HG03108 (cell line): ENCODE measurements around the gene RSPH6A.

Experiments
- ATAC-seq: cut with Tn5 transposase; IDR thresholded peaks from one replicate; pipeline ENCODE4 v1.9.1; 2021; ENCODE audit warnings: moderate library complexity; ENCODE audit not compliant: unreplicated experiment

Gene RSPH6A

GRCh38 chr19:45781214-45782161 lies 33.6 kb downstream of the RSPH6A start:
- ATAC-seq: no peak

GRCh38 chr19:45780448-45781213 lies 34.5 kb downstream of the RSPH6A start:
- no peak for ATAC-seq

GRCh38 chr19:45780146-45780447 lies 35.0 kb downstream of the RSPH6A start:
- no peak for ATAC-seq

DNA sequence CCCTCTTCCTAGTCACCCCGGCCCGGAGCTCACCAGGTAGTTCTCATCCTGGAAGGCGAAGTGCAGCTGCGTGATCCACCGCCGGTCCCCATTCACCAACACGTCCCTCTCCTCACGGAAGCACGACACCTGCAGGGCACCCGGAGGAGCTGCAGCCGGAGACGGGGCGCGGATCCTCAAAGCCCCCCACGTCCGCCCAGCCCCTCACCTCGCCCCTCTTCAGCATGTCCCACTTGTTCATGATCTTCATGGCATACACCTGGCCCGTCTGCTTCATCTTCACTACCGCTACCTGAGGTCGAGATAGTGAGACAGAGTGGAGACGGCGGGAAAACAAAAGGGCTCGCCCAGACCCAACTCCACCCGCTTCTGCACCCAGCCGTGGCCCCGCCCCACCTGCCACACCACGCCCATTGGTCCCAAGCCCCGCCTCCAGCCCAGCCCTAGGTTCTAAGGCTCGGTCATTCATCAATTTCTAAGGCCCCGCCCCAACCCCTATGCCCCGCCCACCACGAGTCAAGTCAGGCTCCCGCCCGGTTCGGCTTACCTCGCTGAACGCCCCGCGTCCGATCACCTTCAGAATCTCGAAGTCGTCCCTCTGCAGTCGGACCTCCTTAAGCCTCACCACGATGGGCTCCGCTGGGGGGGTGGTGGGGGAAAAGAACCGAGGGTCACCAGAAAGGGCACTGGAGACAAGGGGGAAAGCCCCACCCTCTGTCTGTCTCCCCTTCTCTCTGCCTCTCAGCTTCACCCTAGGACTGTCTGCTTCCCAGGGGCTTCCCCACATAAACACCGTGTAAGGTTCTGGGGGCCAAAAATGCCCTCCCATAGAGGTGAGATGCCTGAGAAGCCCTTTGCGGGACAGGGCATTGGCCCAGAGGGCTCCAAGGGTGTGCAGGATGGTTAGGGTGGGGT lies 35.6 kb downstream of the RSPH6A start:
- ATAC-seq: peak; percentile 73

GRCh38 chr19:45778010-45778661 lies 37.0 kb downstream of the RSPH6A start:
- no peak for ATAC-seq

GRCh38 chr19:45777395-45777961 lies 37.6 kb downstream of the RSPH6A start:
- no peak for ATAC-seq

DNA sequence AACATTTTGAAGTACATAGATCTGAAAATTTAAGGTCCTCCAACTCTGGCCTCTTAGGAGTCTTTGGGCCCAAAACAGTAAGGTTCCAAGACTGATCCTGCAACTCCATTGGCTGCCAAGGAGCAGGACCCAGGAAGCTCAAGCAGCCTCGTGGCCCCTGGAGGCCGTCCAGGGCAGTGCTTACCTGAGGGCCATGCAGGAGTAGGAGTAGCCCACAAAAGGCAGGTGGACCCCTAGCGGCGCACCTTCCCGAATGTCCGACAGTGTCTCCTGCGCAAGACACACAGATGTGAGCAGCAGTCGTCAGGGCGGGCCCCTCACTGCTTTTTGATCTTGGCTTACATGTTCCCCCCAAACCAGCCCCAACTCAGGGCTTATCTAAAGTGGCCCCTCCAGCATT lies 40.3 kb downstream of the RSPH6A start:
- no peak for ATAC-seq

GRCh38 chr19:45773384-45773783 lies 41.7 kb downstream of the RSPH6A start:
- no peak for ATAC-seq

DNA sequence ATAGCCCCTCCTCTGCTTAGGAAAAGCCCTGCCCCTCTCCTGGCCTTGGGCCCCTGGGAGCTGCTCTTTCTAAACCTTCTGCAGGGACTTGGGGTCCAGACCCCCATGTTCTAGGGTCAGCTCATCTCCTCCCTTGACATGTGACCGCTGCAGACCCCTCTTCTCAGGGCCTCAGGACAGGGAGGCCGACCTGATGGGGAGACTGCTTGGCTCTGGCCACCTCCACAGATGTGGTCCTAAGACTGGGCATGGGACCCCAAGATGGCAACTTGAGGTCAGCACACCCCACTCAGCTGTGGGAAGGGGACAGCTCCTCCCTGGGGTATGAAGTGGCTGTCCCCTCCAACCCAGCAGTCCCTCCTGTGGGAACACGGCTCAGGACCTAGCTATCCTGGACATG lies 42.2 kb downstream of the RSPH6A start:
- ATAC-seq: no peak

GRCh38 chr19:45772130-45772840 lies 42.8 kb downstream of the RSPH6A start:
- ATAC-seq: no peak

DNA sequence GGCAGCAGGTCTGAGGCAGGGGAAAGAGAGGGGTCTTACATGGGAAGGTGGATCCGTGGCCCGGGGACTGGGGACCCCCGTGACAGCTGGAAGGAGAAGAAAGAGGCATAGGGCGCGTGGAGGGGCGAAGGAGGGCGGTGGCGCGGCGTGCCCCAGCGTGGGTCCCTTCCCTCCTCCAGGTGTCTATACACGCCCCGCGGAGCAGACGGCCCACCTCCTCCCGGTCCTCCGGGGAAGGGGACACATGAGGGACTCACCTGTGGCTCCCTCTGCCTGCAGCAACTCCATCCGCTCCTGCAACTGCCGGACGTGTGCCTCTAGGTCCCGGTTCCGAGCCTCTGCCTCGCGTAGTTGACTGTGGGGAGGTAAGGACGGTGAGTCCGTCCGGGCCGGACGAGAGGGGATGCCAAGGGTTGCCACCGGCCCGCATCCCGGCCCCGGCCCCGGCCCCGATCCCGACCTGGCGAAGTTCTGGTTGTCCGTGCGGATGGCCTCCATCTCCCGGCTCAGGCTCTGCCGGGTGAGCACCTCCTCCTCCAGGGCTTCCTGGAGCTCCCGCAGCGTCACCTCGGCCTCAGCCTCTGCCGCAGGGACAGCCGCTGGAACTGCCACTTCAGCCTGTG lies 43.7 kb downstream of the RSPH6A start:
- no peak for ATAC-seq

GRCh38 chr19:45770192-45771101 lies 44.7 kb downstream of the RSPH6A start:
- peak; percentile 45 for ATAC-seq

DNA sequence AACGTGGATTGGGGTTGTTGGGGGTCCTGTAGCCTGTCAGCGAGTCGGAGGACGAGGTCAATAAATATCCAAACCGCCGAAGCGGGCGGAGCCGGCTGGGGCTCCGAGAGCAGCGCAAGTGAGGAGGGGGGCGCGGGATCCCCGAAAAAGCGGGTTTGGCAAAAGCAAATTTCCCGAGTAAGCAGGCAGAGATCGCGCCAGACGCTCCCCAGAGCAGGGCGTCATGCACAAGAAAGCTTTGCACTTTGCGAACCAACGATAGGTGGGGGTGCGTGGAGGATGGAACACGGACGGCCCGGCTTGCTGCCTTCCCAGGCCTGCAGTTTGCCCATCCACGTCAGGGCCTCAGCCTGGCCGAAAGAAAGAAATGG lies 45.3 kb downstream of the RSPH6A start:
- ATAC-seq: no peak

DNA sequence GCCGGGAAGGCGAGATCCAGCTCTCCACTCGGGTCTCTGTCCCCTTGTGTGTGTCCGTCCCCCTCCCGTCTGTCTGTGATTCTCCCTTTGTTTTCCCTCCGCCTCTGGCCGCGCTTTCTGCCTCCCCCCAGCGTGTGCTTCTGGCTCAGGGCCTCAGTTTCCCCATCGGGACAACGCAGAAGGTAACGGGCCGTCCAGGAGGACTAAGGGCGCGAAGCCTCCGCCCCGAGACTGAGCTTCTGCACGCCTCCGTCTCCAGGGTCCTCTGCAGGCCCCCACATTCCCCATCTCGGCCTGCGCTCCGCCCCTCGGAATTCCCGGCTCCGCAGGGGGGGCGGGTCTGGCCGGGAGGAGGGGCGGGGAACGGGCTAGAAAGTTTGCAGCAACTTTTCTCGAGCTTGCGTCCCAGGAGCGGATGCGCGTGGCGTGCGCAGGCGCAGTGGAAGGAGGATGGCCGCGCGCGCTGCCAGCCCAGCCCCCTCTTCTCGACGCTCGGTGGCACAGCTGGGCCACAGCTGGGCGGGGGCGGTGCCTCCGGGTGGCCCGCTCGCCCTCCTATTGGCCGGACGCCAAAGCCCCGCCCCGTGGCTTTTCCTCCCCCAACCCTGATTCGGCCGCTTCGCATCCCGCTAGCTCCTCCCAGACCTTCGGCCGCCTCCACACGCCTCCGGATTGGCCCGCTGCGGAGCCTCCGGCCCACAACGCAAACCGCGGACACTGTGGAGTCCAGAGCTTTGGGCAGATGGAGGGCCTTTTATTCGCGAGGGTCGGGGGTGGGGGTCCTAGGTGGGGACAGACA lies 45.9 kb downstream of the RSPH6A start, which contains the start of gene SIX5:
TSS of gene SIX5 (minus strand) at position 269 of the 799 bp plus-strand sequence. CDS start 408 bp downstream, outside the sequence.
- ATAC-seq: peak; percentile 42

GRCh38 chr19:45768655-45768983 lies 46.5 kb downstream of the RSPH6A start:
- ATAC-seq: no peak

DNA sequence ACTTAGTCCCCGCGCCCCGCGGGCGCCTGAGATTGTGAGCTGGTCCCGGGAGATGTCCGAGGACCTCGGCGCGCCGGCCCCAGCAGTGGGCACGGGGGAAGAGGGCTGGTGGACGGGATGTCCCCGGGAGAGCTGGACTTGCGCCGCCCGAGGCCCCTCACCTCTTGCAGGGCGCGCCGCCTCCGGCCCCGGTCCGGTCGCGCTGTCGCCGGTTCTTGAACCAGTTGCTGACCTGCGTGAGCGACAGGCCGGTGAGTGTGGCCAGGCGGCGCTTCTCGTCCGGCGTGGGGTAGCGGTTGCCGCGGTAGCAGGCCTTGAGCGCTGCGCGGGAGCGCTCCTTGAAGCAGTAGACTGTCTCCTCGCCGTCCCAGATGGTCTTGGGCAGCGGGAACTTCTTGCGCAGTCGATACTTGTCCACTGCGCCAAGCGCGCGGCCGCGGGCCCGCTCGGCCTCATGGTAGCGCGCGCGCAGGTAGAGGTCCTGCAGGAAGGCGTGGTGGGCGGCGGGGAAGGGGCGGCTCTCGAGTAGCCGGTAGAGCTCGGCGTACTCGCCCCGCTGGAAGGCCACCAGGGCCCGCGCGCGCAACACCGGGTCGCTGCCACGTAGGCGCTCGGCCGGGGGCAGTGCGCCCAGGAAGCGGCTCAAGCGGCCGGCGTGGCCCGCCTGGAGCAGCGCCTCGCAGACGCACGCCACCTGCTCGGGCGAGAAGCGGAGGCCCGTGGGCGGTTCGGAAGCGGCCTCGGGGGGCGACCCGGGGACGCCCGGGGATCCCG lies 47.0 kb downstream of the RSPH6A start:
- ATAC-seq: no peak
